ENCODE results near the gene ZNF316.
"Not testable (repeated sequence)": the region's sequence is repeated elsewhere in the genome, so short reads cannot be mapped to it uniquely, and the experiment has no call there.

The ZNF316 gene

DNA sequence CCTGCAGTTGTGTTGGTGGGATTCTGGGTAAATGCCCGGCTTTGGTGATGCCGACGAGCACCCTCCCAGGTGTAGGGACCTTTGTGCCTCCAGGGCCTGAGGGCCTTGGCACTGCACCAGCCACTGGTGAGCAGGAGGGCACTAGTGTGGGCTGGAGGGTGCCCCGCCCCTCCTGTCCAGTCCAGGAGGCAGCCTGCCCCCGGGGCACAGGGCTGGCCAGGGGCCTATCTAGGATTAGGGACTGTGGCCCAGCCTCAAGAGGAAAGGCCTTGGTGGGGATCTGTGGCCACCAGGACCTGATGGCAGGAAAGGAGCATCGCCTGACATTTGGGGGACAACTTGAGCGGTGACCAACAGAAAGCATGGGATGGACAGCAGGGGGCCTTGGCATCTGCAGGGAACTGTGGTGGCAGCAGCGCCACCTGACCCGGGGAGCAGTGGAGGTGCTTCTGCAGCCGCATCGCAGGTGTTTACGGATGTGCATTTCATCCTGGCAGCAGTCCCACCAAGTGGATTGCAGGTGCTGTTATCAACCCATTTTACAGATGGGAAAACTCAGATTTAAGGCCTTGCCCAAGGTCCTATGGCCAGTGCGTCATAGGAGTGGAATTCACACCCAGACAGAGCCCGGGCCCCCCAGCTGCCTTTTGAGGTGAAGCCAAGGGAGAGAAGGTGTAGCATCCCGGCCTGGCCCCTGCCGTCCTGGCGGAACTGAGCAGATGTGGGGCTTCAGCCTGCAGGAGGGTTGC lies 11.1 kb downstream of the ZNF316 start:
- DNase-seq, result no peak

DNA sequence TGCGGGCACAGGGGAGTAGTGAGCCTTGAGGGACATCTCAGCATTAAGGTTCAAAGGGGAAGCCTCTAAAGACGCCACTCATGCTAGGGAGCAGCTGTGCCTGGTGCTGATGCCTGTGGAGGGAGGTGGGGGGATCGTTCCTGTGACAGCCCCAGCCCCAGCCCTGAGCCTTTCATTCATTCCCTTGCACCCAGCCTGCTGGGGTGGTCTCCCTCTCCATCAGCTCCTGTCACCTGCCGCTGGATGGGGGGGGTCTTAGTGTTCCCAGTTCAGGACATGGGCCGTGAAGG lies 11.6 kb downstream of the ZNF316 start:
- no peak for DNase-seq

GRCh38 chr7:6649241-6649961 lies 12.3 kb downstream of the ZNF316 start:
- DNase-seq, result no peak

GRCh38 chr7:6650086-6650485 lies 13.0 kb downstream of the ZNF316 start:
- no peak for DNase-seq

GRCh38 chr7:6650521-6651011 lies 13.4 kb downstream of the ZNF316 start:
- no peak for DNase-seq

DNA sequence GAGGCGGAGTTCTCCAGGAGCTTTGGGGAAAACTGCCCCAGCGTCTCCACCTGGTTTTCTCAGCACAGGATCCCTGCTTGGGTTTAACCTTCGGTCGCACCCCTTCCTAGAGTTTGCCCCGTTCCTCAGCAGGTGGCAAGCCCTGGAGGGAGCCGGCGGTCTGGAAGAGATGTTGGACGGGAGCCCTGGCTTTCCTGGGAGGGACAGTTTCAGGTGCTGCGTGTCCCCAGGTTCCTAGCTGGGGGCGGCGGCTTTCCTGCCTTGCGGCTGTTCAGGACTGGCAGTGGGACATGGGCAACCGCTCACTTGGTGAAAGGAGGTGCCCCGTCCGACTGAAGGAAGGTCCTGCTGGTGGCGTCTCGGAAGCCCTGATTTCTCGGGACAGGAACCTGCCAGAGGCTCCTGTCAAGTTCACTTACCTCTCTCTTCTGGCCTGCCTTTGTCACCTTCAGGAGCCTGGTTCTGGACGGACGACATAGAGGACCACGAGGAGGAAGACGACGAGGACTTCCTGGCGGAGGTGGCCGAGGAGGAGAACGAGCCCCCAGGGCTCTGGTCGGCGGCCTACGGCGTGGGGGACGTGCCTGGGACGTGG lies 14.8 kb downstream of the ZNF316 start:
- DNase-seq, result no peak

DNA sequence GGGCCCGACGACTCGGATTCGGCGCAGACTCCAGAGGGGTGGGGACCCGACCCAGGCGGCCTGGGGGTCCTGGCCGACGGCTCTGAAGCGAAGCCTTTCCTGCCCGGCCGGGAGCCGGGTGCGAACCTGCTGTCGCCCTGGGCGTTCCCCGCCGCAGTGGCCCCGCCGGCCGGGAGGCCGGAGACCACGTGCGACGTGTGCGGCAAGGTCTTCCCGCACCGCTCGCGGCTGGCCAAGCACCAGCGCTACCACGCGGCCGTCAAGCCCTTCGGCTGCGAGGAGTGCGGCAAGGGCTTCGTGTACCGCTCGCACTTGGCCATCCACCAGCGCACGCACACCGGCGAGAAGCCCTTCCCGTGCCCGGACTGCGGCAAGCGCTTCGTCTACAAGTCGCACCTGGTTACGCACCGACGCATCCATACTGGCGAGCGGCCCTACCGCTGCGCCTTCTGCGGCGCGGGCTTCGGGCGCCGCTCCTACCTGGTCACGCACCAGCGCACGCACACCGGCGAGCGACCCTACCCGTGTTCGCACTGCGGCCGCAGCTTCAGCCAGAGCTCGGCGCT lies 15.4 kb downstream of the ZNF316 start:
- no peak for DNase-seq

DNA sequence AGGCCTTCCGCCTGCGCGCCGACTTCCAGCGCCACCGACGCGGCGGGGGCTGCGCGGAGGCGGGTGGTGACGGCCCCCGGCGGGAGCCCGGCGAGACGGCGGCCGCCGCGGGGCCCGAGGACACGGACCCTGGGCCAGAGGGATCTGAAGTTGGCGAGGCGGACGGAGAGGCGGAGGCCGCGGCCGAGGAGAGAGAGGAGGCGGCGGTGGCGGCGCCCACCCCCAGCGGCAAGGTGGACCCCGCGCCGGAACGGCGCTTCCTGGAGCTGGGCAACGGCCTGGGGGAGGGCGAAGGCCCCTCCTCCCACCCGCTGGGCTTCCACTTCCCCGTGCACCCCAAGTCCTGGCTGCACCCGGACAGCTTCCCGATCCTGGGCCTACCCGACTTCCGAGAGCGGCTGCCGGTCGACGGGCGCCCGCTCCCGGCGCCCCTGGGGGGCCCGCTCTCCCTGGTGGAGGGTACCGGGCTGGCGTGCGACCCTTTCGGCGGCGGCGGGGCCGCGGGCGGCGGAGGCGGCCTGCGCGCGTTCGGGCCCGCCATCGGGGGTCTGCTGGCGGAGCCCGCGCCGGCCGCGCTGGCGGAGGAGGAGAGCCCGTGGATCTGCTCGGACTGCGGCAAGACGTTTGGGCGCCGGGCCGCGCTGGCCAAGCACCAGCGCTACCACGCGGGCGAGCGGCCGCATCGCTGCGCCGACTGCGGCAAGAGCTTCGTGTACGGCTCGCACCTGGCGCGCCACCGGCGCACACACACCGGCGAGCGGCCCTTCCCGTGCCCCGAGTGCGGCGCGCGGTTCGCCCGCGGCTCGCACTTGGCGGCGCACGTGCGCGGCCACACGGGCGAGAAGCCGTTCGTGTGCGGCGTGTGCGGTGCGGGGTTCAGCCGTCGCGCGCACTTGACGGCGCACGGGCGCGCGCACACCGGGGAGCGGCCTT lies 16.2 kb downstream of the ZNF316 start:
- DNase-seq, result no peak

DNA sequence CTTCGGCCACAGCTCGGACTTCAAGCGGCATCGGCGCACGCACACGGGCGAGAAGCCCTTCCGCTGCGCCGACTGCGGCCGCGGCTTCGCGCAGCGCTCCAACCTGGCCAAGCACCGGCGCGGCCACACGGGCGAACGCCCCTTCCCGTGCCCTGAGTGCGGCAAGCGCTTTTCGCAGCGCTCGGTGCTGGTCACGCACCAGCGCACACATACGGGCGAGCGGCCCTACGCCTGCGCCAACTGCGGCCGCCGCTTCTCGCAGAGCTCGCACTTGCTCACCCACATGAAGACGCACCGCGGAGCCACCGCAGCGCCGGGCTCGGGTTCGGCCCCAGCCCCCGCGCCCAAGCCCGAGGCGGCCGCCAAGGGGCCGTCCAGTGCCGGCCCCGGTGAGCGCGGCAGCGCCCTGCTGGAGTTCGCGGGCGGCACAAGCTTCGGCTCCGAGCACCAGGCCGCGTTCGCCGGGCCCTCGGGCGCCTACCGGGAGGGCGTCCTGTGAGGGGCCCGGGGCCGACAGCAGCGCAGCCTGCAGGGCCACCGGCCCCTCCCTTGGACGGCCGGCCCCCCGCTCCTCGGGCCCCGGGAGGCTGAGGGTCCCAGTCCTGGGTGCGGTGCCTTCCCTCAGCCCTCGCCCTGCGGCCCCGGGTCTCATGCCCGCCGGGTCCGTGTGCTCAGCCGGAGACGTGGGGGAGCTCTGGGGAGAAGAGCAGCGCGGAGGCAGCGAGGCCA lies 17.2 kb downstream of the ZNF316 start:
- no peak for DNase-seq

GRCh38 chr7:6654842-6655610 lies 17.9 kb downstream of the ZNF316 start:
- DNase-seq, result no peak

GRCh38 chr7:6655636-6656385 lies 18.7 kb downstream of the ZNF316 start:
- DNase-seq, result no peak

GRCh38 chr7:6656413-6656812 lies 19.3 kb downstream of the ZNF316 start:
- DNase-seq, result no peak

- peak in 1 of 3 experiments; percentile 41 for DNase-seq
Measured at GRCh38 chr7:6658618-6659345, 21.7 kb downstream of the ZNF316 start.

GRCh38 chr7:6670851-6671250 lies 33.7 kb downstream of the ZNF316 start:
- not testable (repeated sequence) for DNase-seq

DNA sequence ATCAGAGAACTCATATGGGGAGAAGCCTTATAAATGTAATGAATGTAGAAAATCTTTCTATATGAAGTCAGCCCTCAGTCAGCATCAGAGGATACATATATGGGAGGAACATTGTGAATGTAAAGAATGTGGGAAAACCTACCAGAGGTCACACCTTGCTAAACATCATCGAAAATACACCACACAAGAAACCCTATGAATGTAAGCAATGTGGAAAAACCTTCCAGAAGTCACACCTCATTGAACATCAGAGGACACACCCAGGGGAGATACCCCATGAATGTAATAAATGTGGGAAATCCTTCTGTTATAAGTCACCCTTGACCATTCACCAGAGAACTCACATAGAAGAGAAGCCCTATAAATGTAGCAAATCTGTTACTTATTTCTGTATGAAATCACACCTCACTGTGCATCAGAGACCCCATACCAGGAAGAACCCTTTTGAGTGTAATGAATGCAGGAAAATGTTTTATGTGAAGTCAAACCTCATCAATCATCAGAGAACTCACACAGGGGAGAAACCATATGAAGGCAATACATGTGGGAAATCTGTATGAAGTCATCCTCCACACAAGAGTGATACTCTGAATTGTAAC lies 38.8 kb downstream of the ZNF316 start:
- DNase-seq, result no peak

GRCh38 chr7:6680146-6680545 lies 43.0 kb downstream of the ZNF316 start:
- DNase-seq, result no peak

GRCh38 chr7:6691103-6691502 lies 54.0 kb downstream of the ZNF316 start:
- DNase-seq, result peak in 1 of 3 experiments; percentile 26

DNA sequence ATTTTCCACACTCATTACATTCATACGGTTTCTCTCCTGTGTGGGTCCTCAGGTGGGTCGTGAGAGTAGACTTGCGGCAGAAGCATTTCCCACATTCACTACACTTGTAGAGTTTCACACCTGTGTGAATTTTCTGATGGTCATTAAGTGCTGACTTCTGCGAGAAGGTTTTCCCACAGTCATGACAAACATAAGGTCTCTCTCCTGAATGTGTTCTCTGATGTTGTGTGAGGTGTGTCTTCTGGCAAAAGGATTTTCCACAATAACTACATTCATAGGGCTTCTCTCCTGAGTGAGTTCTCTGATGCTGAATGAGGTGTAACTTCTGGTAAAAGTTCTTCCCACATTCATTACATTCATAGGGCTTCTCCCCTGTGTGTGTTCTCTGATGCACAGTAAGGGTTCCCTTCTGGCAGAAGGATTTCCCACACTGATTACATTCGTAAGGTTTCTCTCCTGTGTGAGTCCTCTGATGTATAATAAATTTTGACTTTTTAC lies 54.5 kb downstream of the ZNF316 start:
- peak in 1 of 3 experiments; percentile 40 for DNase-seq

DNA sequence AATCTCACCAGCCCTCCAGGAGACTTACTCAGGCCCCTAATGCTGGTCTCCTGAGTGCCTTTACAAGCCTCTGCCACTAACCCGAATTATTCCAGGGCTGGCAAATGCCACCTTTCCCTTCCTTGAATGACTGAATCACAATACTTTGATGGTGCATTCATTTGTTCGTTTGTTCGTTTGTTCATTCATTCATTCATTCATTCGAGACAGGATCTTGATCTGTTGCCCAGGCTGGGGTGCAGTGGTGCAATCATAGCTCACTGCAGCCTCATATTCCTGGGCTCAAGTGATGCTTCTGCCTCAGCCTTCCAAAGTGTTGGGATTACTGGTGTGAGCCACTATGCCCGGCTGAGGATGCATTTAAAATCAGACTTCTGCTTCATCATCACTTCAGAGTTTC lies 63.7 kb downstream of the ZNF316 start:
- DNase-seq, result no peak

All from NCI-H1417 (cell line).